GM12874 (cell line): ENCODE results near the gene ACTN4.

Source experiments
- CTCF ChIP-seq: IDR thresholded peaks from 2 replicates; pipeline ENCODE4 v1.5.1; 2011; ENCODE audit warnings: low read depth, mild to moderate bottlenecking, control low read depth, low read length, moderate library complexity; ENCODE audit not compliant: insufficient read depth

Gene ACTN4

DNA sequence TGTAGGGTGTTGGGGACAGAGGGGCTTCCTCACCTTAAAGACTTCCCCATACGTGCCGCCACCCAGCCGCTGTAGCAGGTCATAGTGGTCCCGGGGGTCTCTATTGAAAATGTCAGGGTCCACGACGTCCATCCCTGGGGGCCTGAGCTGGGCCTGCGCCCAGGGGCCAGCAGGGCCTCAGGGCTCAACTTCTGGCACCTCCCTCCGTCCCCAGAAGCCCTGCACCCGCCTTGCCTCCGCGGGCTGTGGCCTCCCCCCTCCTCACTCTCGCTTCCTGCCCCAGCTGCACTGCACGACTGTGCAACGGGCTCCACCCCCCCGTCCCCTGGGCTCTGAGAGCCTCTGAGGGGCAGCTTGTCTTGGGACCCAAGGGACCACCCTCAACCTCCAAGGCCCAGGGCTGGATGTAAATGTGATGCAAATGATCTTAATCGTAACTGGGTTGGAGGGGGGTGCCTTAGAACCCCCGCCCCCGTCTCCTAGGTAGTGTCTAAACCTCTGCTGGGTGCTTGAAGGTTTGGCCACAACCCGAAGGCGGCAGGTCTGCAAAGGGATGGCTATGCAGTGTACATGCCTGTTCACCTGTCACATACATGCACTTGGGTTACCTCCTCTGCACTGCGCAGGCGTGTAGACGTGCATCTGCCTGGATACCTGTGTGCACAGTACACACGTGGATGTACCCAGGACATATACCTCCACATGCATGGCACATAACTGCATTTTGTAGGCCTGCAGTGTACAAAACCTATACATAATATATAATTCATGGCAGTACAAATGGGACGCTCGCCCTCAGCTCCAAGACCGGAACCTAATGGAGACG lies 29.5 kb upstream of the ACTN4 start, which contains the start of gene MAP4K1:
TSS of gene MAP4K1 (minus strand) at position 190 of the 826 bp plus-strand sequence. CDS start at position 132, 58 bp downstream.
- TF ChIP-seq CTCF, result no peak

DNA sequence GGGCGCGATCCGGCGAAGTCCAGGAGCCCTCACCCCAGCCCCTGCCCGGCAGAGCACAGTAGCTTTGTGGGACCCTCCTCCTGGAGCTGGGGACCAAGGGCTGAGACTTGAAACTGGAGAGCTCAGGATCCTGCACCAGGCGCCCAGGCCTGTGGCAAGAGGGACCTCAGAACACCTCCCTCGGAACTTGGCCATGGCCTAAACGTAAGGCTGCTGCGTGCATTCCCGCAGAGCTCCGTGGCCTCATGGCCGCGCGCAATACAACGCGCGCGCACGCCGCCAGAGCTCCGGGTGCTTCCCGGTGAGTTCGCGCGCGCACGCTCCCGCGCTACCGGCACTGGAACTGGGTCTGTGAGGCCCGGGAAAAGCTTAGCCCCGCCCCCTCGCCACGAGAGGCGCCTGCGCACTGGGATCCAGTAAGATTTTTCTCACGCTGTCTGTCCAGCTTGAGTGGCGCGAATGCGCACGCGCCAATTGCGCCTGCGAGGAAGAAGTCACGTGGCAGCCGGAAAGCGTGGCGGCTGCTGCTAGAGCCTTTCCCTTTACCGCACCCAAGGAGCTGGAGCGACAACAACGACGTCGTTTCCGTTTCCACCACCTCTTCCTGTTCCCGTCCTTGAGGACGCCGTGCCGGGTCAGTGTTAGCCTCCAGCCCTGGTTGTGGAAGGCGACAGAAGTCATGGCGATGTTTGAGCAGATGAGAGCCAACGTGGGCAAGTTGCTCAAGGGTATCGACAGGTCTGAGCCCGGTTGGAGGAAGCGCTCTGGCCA lies 28.7 kb upstream of the ACTN4 start, which contains the start of gene EIF3K:
TSS of gene EIF3K (plus strand) at position 599 of the 771 bp plus-strand sequence. CDS start at position 680, 81 bp downstream.
- TF ChIP-seq CTCF, result no peak

GRCh38 chr19:38619361-38620174 lies 27.9 kb upstream of the ACTN4 start:
- no peak for TF ChIP-seq CTCF

- no peak for TF ChIP-seq CTCF
Observed at GRCh38 chr19:38624822-38625221, 22.6 kb upstream of the ACTN4 start.

GRCh38 chr19:38626401-38626800 lies 21.0 kb upstream of the ACTN4 start:
- TF ChIP-seq CTCF, result no peak

DNA sequence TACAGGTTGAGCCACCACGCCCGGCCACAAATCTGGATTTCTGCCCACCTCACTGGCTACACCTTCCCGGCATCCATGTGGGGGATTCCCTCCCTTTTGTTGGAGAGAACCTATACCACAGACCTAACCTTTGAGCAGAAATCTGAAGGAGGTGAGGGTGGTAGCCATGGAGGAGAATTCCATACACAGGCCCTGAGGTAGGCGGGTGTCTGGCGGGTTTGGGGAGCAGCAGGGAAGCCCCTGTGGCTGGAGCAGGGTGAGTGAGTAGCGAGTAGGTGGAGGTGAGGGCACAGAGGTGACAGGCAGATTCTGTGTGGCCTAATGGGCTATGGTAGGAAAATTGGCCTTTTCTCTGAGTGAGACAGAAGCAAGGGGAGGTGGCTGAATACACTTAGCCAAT lies 17.9 kb upstream of the ACTN4 start:
- TF ChIP-seq CTCF, result no peak
